IMR-90 (cell line): Measurements from ENCODE around the gene NOXA1. TPM values are rescaled to one million over a fixed set of nuclear protein-coding genes. Genes with fewer than 3 reads are reported as not detected.

Source experiments
- ATAC-seq: fragments of 200-7000 bp; cut with Tn5 transposase; 2 replicates; pipeline ENCODE4 v1.9.1; 2020; ENCODE audit warnings: low read depth, mild to moderate bottlenecking, moderate library complexity
- BruUV-seq: library from RNA; stranded (reverse); fragments of 400-500 nt; replicated peaks from 2 replicates; lab custom pipeline; 2021; lab: Mats Ljungman, UMichigan
- CTCF ChIA-PET: fragments of 300-600 bp; formaldehyde crosslinking; extraction: SDS; loops from one replicate; lab custom pipeline; 2021; ENCODE audit warnings: antibody characterized with exemption; lab: Yijun Ruan, JAX
- POLR2A ChIA-PET: fragments of 300-600 bp; sonication (Branson Sonifier 250); formaldehyde crosslinking; loops from one replicate; lab custom pipeline; 2022; ENCODE audit warnings: antibody characterized with exemption; ENCODE audit not compliant: unreplicated experiment; lab: Charles Lee
- DNase-seq: peaks from one replicate; pipeline ENCODE4 v3.0.0; 2013
- H2AFZ ChIP-seq: replicated peaks from 2 replicates; pipeline ENCODE3; 2013; ENCODE audit warnings: low read length, mild to moderate bottlenecking; ENCODE audit not compliant: poor library complexity
- H2AK5ac ChIP-seq: 2 replicates; pipeline ENCODE4 v1.6.1; 2013; ENCODE audit warnings: low read depth, low read length, inconsistent platforms
- H2AK9ac ChIP-seq: replicated peaks from 2 replicates; pipeline ENCODE3; 2013; ENCODE audit warnings: mild to moderate bottlenecking, low read depth, low read length, moderate library complexity; ENCODE audit not compliant: poor library complexity
- H2BK120ac ChIP-seq: 2 replicates; pipeline ENCODE4 v1.6.1; 2013; ENCODE audit warnings: low read depth, low read length, inconsistent platforms
- H2BK15ac ChIP-seq: 3 replicates; pipeline ENCODE4 v1.6.1; 2013; ENCODE audit warnings: low read depth, low read length, inconsistent platforms
- H2BK20ac ChIP-seq: 2 replicates; pipeline ENCODE4 v1.6.1; 2013; ENCODE audit warnings: low read depth, mild to moderate bottlenecking, inconsistent platforms, low read length, moderate library complexity
- H2BK5ac ChIP-seq: 2 replicates; pipeline ENCODE4 v1.6.1; 2013; ENCODE audit warnings: mild to moderate bottlenecking, low read depth, low read length, inconsistent platforms; ENCODE audit not compliant: poor library complexity, severe bottlenecking
- H3K14ac ChIP-seq: replicated peaks from 2 replicates; pipeline ENCODE4 v1.6.1; 2013; ENCODE audit warnings: low read depth, low read length, inconsistent platforms
- H3K18ac ChIP-seq: 2 replicates; pipeline ENCODE4 v1.6.1; 2013; ENCODE audit warnings: low read depth, low read length, control low read depth
- H3K23ac ChIP-seq: 2 replicates; pipeline ENCODE4 v1.6.1; 2013; ENCODE audit warnings: low read depth, low read length, inconsistent platforms
- H3K27ac ChIP-seq: 2 replicates; pipeline ENCODE4 v1.5.1; 2013; ENCODE audit warnings: mild to moderate bottlenecking, control low read depth, low read length; ENCODE audit not compliant: insufficient read depth
- H3K27me3 ChIP-seq: 2 replicates; pipeline ENCODE4 v1.6.1; 2013; ENCODE audit warnings: low read length; ENCODE audit not compliant: control insufficient read depth, insufficient read depth
- H3K36me3 ChIP-seq: 2 replicates; pipeline ENCODE4 v1.6.1; 2013; ENCODE audit warnings: low read length, mixed read lengths; ENCODE audit not compliant: control insufficient read depth, insufficient read depth
- H3K4ac ChIP-seq: 2 replicates; pipeline ENCODE4 v1.6.1; 2013; ENCODE audit warnings: low read depth, low read length, inconsistent platforms
- H3K4me1 ChIP-seq: 2 replicates; pipeline ENCODE4 v1.6.1; 2013; ENCODE audit warnings: low read length, mixed read lengths; ENCODE audit not compliant: control insufficient read depth, insufficient read depth
- H3K4me2 ChIP-seq: 2 replicates; pipeline ENCODE4 v1.6.1; 2013; ENCODE audit warnings: low read depth, mild to moderate bottlenecking, control low read depth, low read length, moderate library complexity
- H3K4me3 ChIP-seq: 2 replicates; pipeline ENCODE4 v1.5.1; 2013; ENCODE audit warnings: low read depth, mild to moderate bottlenecking, control low read depth, low read length, moderate library complexity; ENCODE audit not compliant: insufficient read depth
- H3K56ac ChIP-seq: 2 replicates; pipeline ENCODE4 v1.6.1; 2013; ENCODE audit warnings: low read length, inconsistent platforms; ENCODE audit not compliant: insufficient read depth; ENCODE audit errors: extremely low read depth
- H3K79me1 ChIP-seq, 2 experiments: 2 replicates each; pipeline ENCODE4 v1.6.1; 2013; ENCODE audit warnings: low read length in 2 of 2, inconsistent platforms in 1 of 2, low read depth in 1 of 2
- H3K9ac ChIP-seq: 2 replicates; pipeline ENCODE4 v1.6.1; 2013; ENCODE audit warnings: low read depth, low read length, control low read depth
- H3K9me1 ChIP-seq: 2 replicates; pipeline ENCODE4 v1.6.1; 2013; ENCODE audit warnings: low read length, inconsistent platforms; ENCODE audit not compliant: insufficient read depth
- H3K9me3 ChIP-seq: 2 replicates; pipeline ENCODE4 v1.6.1; 2013; ENCODE audit warnings: low read length; ENCODE audit not compliant: control insufficient read depth, insufficient read depth
- H4K20me1 ChIP-seq: 2 replicates; pipeline ENCODE4 v1.6.1; 2013; ENCODE audit warnings: low read length, inconsistent platforms; ENCODE audit not compliant: insufficient read depth
- H4K5ac ChIP-seq: 2 replicates; pipeline ENCODE4 v1.6.1; 2013; ENCODE audit warnings: mild to moderate bottlenecking, low read depth, low read length, control low read depth
- H4K8ac ChIP-seq, 2 experiments: 2 replicates each; pipeline ENCODE4 v1.6.1; 2013; ENCODE audit warnings: low read depth in 2 of 2, low read length in 2 of 2, control low read depth in 1 of 2, inconsistent platforms in 1 of 2
- H4K91ac ChIP-seq: 2 replicates; pipeline ENCODE4 v1.6.1; 2013; ENCODE audit warnings: low read depth, low read length, inconsistent platforms; ENCODE audit not compliant: insufficient read depth
- BHLHE40 ChIP-seq: fragments of 150-350 bp; IDR thresholded peaks from 2 replicates; pipeline ENCODE4 v1.6.1; 2016; ENCODE audit warnings: mild to moderate bottlenecking, low read depth, low read length
- CHD1 ChIP-seq: IDR thresholded peaks from 2 replicates; pipeline ENCODE4 v1.6.1; 2012; ENCODE audit warnings: low read depth, low read length, improper control_type of control experiment
- FOS ChIP-seq: fragments of 150-350 bp; IDR thresholded peaks from 2 replicates; pipeline ENCODE4 v1.6.1; 2016; ENCODE audit warnings: low read depth, low read length
- MAFK ChIP-seq: IDR thresholded peaks from 2 replicates; pipeline ENCODE4 v1.6.1; 2012; ENCODE audit warnings: low read depth, low read length, improper control_type of control experiment
- MAZ ChIP-seq: IDR thresholded peaks from 2 replicates; pipeline ENCODE4 v1.6.1; 2012; ENCODE audit warnings: low read depth, mild to moderate bottlenecking, low read length, improper control_type of control experiment, moderate library complexity, borderline replicate concordance
- MXI1 ChIP-seq: IDR thresholded peaks from 2 replicates; pipeline ENCODE4 v1.6.1; 2012; ENCODE audit warnings: low read depth, mild to moderate bottlenecking, low read length, moderate library complexity, borderline replicate concordance
- NFE2L2 ChIP-seq: fragments of 150-350 bp; IDR thresholded peaks from 2 replicates; pipeline ENCODE4 v1.6.1; 2016; ENCODE audit warnings: low read depth, mild to moderate bottlenecking, low read length
- POLR2A ChIP-seq: IDR thresholded peaks from 2 replicates; pipeline ENCODE4 v1.6.1; 2012; ENCODE audit warnings: mild to moderate bottlenecking, low read depth, low read length
- RCOR1 ChIP-seq: IDR thresholded peaks from 2 replicates; pipeline ENCODE4 v1.6.1; 2012; ENCODE audit warnings: mild to moderate bottlenecking, low read length, improper control_type of control experiment; ENCODE audit not compliant: insufficient replicate concordance
- RFX5 ChIP-seq: IDR thresholded peaks from 2 replicates; pipeline ENCODE4 v1.8.0; 2012; ENCODE audit warnings: low read depth, mild to moderate bottlenecking, low read length, moderate library complexity
- WGBS, 2 experiments: methylation state at CpG; one replicate each; pipeline versions ENCODE4 v1.1.5 to v1.1.7; 2013; ENCODE audit warnings: missing lambda C conversion rate in 2 of 2; ENCODE audit not compliant: insufficient read length in 1 of 2; ENCODE audit errors: extremely low coverage in 2 of 2; 5-methylcytosine and 5-hydroxymethylcytosine counted together
- dilution Hi-C: fragments of 300-500 bp; cut with HindIII; formaldehyde crosslinking; loops from one replicate; pipeline ENCODE4 v1.14.3; 2018; ENCODE audit warnings: low sequenced_read_pairs; ENCODE audit not compliant: unreplicated experiment
- in situ Hi-C: fragments of 300-500 bp; cut with MboI; formaldehyde crosslinking; loops from 3 replicates; pipeline ENCODE4 v1.14.3; 2019; ENCODE audit warnings: low sequenced_read_pairs, inconsistent platforms, mixed read lengths
- intact Hi-C: fragments of 100-400 bp; cut with micrococcal nuclease; formaldehyde crosslinking; loops from 2 replicates; pipeline ENCODE4 v1.10.0; 2022
- polyA plus RNA-seq, 3 experiments: library from polyadenylated mRNA; depleted of rRNA; stranded (reverse); fragments of >200 nt; gene quantifications; 2 replicates each; pipeline ENCODE4 v1.2.3, GENCODE V29; 2012; ENCODE audit warnings: low replicate concordance in 1 of 3
- total RNA-seq: library from RNA; depleted of rRNA; stranded (reverse); fragments of >200 nt; gene quantifications from 2 replicates; pipeline ENCODE4 v1.2.3, GENCODE V29; 2012
- TF ChIP-seq, protein P1 (sequence below): fragments of 150-350 bp; IDR thresholded peaks from 2 replicates; pipeline ENCODE4 v1.6.1; 2017; ENCODE audit warnings: mild to moderate bottlenecking, antibody characterized with exemption, low read length, low read depth
- TF ChIP-seq, protein P2 (sequence below): fragments of 150-350 bp; IDR thresholded peaks from 2 replicates; pipeline ENCODE4 v1.6.1; 2016; ENCODE audit warnings: low read depth, mild to moderate bottlenecking, low read length, moderate library complexity, borderline replicate concordance

The NOXA1 gene
- total and polyA plus RNA-seq, 2 of the 4 experiments (the other 2 are of a cell fraction) = 0.17 TPM; not detected in 1

DNA sequence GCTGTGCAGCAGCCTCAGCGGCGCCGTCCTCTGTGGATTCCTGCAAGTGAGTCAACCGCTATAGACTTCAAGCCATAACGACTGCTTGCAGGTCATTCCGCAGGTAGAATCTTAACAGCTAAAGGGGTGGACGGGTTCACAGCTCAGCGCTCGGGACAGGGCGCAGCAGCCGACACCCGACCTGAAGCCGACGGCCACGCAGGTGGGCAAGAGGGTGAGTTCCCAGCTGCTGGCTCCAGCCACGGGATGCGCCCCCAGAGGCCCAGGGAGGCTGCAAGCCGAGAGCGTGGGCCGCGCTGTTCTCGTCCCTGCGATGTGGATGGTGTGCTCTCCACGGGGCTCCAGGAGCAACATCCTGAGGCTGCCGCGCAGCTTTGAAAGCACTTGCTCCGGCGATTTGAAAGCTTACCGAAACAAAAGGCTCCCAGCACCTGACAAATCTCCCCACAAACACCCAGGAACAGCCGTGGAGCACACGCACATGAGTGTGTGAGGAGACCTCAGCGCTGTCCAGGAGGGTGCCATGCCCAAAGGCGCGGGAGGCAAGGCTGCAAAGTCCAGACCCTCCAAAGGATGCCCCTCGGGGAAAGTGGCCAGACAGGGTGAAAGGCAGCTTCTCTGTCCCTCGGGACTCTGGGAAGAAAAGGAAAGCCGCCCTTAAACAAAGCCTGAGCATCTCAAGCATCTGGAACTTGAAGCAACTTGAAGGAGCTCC is 48.9 kb upstream of the NOXA1 start:
- H2BK5ac ChIP-seq = no peak overlapping the region
- dilution Hi-C loops = no loop called here

More for the DNA sequence above, 48.9 kb upstream of the NOXA1 start:
- Histone ChIP-seq H3K4ac (no peak overlapping the region), H2BK15ac (no peak overlapping the region), H4K20me1 (no peaks in the 10 kb centered on the region), H2AK5ac (no peak overlapping the region), H3K9me1 (no peaks in the 10 kb centered on the region), H2BK20ac (no peak overlapping the region), H4K8ac (no peak overlapping the region), H4K5ac (no peak overlapping the region), H3K79me1 (no peaks in the 10 kb centered on the region), H3K36me3 (no peaks in the 10 kb centered on the region), H3K4me1 (peaks cover 2% of the 10 kb centered on the region; the same call in 1 of the 2 replicates), H4K91ac (no peak overlapping the region), H3K27ac (no peak overlapping the region), H3K14ac (no peak overlapping the region), H3K9ac (no peak overlapping the region), H2AFZ (no peak overlapping the region), H3K23ac (no peak overlapping the region), H3K9me3 (peaks cover 2% of the 10 kb centered on the region; the same call in 1 of the 2 replicates), H3K18ac (no peak overlapping the region), H3K4me3 (no peak overlapping the region), H3K4me2 (no peak overlapping the region), H3K27me3 (no peaks in the 10 kb centered on the region), H3K56ac (no peak overlapping the region), H2BK120ac (no peak overlapping the region), H2AK9ac (no peak overlapping the region)
- WGBS, 2 experiments = 96% methylated on average over 13 of the region's 37 CpGs; no CpG with 5 or more reads in 1 of the 2 experiments
- no TSS peak for BruUV-seq
- intact Hi-C loops = no loop called here
- in situ Hi-C loops = no loop called here
- POLR2A ChIA-PET = no interaction called here
- CTCF ChIA-PET = interaction anchor here (0.6 to 0.9 kb wide), 2 partner anchors 10 to 17 kb away, joined by 3 read pairs; no protein-coding TSS in a partner anchor
- TF ChIP-seq FOS (no peak), MXI1 (no peak), MAZ (no peak), BHLHE40 (no peak), NFE2L2 (no peak), MAFK (no peak), CHD1 (no peak), RFX5 (no peak), RCOR1 (no peak), POLR2A (no peak)
- TF ChIP-seq, protein P1, sequence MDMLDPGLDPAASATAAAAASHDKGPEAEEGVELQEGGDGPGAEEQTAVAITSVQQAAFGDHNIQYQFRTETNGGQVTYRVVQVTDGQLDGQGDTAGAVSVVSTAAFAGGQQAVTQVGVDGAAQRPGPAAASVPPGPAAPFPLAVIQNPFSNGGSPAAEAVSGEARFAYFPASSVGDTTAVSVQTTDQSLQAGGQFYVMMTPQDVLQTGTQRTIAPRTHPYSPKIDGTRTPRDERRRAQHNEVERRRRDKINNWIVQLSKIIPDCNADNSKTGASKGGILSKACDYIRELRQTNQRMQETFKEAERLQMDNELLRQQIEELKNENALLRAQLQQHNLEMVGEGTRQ = no peak
- TF ChIP-seq, protein P2, sequence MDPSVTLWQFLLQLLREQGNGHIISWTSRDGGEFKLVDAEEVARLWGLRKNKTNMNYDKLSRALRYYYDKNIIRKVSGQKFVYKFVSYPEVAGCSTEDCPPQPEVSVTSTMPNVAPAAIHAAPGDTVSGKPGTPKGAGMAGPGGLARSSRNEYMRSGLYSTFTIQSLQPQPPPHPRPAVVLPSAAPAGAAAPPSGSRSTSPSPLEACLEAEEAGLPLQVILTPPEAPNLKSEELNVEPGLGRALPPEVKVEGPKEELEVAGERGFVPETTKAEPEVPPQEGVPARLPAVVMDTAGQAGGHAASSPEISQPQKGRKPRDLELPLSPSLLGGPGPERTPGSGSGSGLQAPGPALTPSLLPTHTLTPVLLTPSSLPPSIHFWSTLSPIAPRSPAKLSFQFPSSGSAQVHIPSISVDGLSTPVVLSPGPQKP = no peak
- ATAC-seq = no peak
- DNase-seq = no peak
